ENCODE data around the gene ZMYM4. TPM values are rescaled to one million over a fixed set of nuclear protein-coding genes. Genes with fewer than 3 reads are reported as not detected.

ZMYM4 gene
- polyA plus RNA-seq, 1 of the 3 experiments (the other 2 are of a cell fraction) = 12.2 TPM

DNA sequence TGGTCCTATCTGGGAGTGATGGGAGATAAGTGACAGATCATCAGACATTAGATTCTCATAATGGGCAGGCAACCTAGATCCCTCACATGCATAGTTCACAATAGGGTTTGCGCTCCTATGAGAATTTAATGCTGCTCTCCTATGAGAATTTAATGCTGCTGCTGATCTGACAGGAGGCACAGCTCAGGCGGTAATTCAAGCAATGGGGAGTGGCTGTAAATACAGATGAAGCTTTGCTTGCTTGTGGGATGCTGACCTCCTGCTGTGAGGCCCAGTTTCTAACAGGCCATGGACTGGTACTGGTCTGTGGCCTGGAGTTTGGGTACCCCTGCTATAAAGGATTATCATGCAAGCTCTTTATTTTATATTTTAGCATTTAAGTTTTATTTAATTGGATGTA is 72.0 kb downstream of the ZMYM4 start:
- POLR2A ChIA-PET = no interaction called here

More for the DNA sequence above, 72.0 kb downstream of the ZMYM4 start:
- H3K4me1 ChIP-seq (ENCODE audit: control insufficient read depth in 1 of 2, insufficient read depth in 2 of 2, low read depth in 1 of 2, low read length in 1 of 2) = no peaks in the 10 kb centered on the region
- no peaks in the 10 kb centered on the region for H3K27me3 ChIP-seq (ENCODE audit: insufficient read depth)
- H3K4me3 ChIP-seq (ENCODE audit: low read depth in 2 of 2, low read length in 1 of 2) = no peak overlapping the region
- peaks cover 37% of the 10 kb centered on the region for H4K20me1 ChIP-seq (ENCODE audit: insufficient read depth)
- no peak overlapping the region for H3K27ac ChIP-seq (ENCODE audit: low read depth in 2 of 2, low read length in 1 of 2)
- peaks cover 98% of the 10 kb centered on the region for H3K79me2 ChIP-seq (ENCODE audit: insufficient read depth)
- CTCF ChIA-PET = no interaction called here
- TF ChIP-seq RXRA (IDR thresholded peaks at IDR 0.05; ENCODE audit: borderline replicate concordance, low read depth) (no peak), JUND (IDR thresholded peaks at IDR 0.05) (no peak), IRF3 (IDR thresholded peaks at IDR 0.05; ENCODE audit: low read depth, low read length) (no peak), MXI1 (IDR thresholded peaks at IDR 0.05; ENCODE audit: low read depth, low read length) (no peak), PBX3 (IDR thresholded peaks at IDR 0.05) (no peak), REST (IDR thresholded peaks at IDR 0.05; ENCODE audit: low read depth, low read length) (no peak), FOSL2 (IDR thresholded peaks at IDR 0.05; ENCODE audit: borderline replicate concordance, low read depth) (no peak), TAF1 (IDR thresholded peaks at IDR 0.05; ENCODE audit: borderline replicate concordance, low read depth, low read length) (no peak), ELF1 (IDR thresholded peaks at IDR 0.05) (no peak), ZBTB33 (IDR thresholded peaks at IDR 0.05; ENCODE audit: borderline replicate concordance, low read depth) (no peak), EP300 (IDR thresholded peaks at IDR 0.05; ENCODE audit: borderline replicate concordance in 1 of 2, low read depth in 1 of 2, low read length in 1 of 2) (no peak), MEF2A (IDR thresholded peaks at IDR 0.05; ENCODE audit: borderline replicate concordance, low read depth) (no peak)
- TF ChIP-seq, protein P1, sequence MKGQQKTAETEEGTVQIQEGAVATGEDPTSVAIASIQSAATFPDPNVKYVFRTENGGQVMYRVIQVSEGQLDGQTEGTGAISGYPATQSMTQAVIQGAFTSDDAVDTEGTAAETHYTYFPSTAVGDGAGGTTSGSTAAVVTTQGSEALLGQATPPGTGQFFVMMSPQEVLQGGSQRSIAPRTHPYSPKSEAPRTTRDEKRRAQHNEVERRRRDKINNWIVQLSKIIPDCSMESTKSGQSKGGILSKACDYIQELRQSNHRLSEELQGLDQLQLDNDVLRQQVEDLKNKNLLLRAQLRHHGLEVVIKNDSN (IDR thresholded peaks at IDR 0.05; ENCODE audit: borderline replicate concordance, low read depth) = no peak
- H3K36me3 ChIP-seq (replicated peaks in 1 of 2; ENCODE audit: control insufficient read depth in 1 of 2, insufficient read depth in 2 of 2, low read length in 1 of 2) = peaks cover 0 to 20% of the 10 kb centered on the region in 2 experiments
- no peak overlapping the region for H3K4me2 ChIP-seq
- no peaks in the 10 kb centered on the region for H3K9me2 ChIP-seq
- H3F3A ChIP-seq (replicated peaks; ENCODE audit: insufficient read depth) = peaks cover 11% of the 10 kb centered on the region
- H2AFZ ChIP-seq (ENCODE audit: low read depth) = no peak overlapping the region
- no peak for DNase-seq
- WGBS (ENCODE audit: low lambda C conversion rate) = 90% methylated on average over 2 of the region's 2 CpGs
- H3K9ac ChIP-seq = no peak overlapping the region
- no peaks in the 10 kb centered on the region for H3K9me3 ChIP-seq
